Endothelial cell (in vitro differentiated cells): Measurements from ENCODE around the gene FRMD1. TPM values are rescaled to one million over a fixed set of nuclear protein-coding genes. Genes with fewer than 3 reads are reported as not detected.

ENCODE experiments used
- DNase-seq: peaks from one replicate; pipeline ENCODE4 v3.0.0; 2021; ENCODE audit warnings: low spot score
- H3K27ac Mint-ChIP-seq: one replicate; pipeline ENCODE4 v1.8.0; 2021; ENCODE audit warnings: mixed read lengths, inconsistent platforms; ENCODE audit not compliant: unreplicated experiment
- H3K27me3 Mint-ChIP-seq: one replicate; pipeline ENCODE4 v1.8.0; 2021; ENCODE audit warnings: mild to moderate bottlenecking, moderate library complexity, mixed read lengths, inconsistent platforms; ENCODE audit not compliant: unreplicated experiment
- H3K36me3 Mint-ChIP-seq: one replicate; pipeline ENCODE4 v1.8.0; 2021; ENCODE audit warnings: mild to moderate bottlenecking, low read depth, mixed read lengths, inconsistent platforms; ENCODE audit not compliant: unreplicated experiment
- H3K4me1 Mint-ChIP-seq: one replicate; pipeline ENCODE4 v1.8.0; 2021; ENCODE audit warnings: mild to moderate bottlenecking, mixed read lengths, inconsistent platforms; ENCODE audit not compliant: unreplicated experiment
- H3K4me3 Mint-ChIP-seq: one replicate; pipeline ENCODE4 v1.8.0; 2021; ENCODE audit warnings: mild to moderate bottlenecking, mixed read lengths, inconsistent platforms; ENCODE audit not compliant: unreplicated experiment
- H3K9me3 Mint-ChIP-seq: one replicate; pipeline ENCODE4 v1.8.0; 2021; ENCODE audit warnings: mixed read lengths, inconsistent platforms; ENCODE audit not compliant: unreplicated experiment
- total RNA-seq: library from RNA; stranded (reverse); fragmentation: NEBNext Ultra II Directional; extraction: Animal tissue kit (Norgen Biotek cat#: 25700); gene quantifications from one replicate; pipeline ENCODE4 v1.2.1, GENCODE V29; 2021; ENCODE audit not compliant: unreplicated experiment
- TF ChIP-seq, protein P1 (sequence below): fragments of 200-600 bp; sonication (generic); IDR thresholded peaks from one replicate; pipeline ENCODE4 v1.5.0; 2021; ENCODE audit warnings: antibody characterized with exemption; ENCODE audit not compliant: unreplicated experiment

The FRMD1 gene
- total RNA-seq, 1 donor from 2014 or later: 0.05 TPM

- Mint-ChIP-seq H3K36me3 (no peaks in the 10 kb centered on the region), H3K9me3 (no peaks in the 10 kb centered on the region), H3K4me1 (no peaks in the 10 kb centered on the region), H3K27ac (no peak overlapping the region), H3K27me3 (peaks cover 5% of the 10 kb centered on the region), H3K4me3 (no peak overlapping the region)
- no peak for DNase-seq
- TF ChIP-seq, protein P1, sequence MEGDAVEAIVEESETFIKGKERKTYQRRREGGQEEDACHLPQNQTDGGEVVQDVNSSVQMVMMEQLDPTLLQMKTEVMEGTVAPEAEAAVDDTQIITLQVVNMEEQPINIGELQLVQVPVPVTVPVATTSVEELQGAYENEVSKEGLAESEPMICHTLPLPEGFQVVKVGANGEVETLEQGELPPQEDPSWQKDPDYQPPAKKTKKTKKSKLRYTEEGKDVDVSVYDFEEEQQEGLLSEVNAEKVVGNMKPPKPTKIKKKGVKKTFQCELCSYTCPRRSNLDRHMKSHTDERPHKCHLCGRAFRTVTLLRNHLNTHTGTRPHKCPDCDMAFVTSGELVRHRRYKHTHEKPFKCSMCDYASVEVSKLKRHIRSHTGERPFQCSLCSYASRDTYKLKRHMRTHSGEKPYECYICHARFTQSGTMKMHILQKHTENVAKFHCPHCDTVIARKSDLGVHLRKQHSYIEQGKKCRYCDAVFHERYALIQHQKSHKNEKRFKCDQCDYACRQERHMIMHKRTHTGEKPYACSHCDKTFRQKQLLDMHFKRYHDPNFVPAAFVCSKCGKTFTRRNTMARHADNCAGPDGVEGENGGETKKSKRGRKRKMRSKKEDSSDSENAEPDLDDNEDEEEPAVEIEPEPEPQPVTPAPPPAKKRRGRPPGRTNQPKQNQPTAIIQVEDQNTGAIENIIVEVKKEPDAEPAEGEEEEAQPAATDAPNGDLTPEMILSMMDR: no peak
Observed at GRCh38 chr6:168067081-168067759, 11.8 kb downstream of the FRMD1 start.

- TF ChIP-seq, protein P1: no peak
- no peak overlapping the region for H3K27ac Mint-ChIP-seq
Observed at GRCh38 chr6:168064226-168064807, 14.7 kb downstream of the FRMD1 start.

GRCh38 chr6:168063431-168063830 is 15.6 kb downstream of the FRMD1 start:
- no peaks in the 10 kb centered on the region for H3K4me1 Mint-ChIP-seq
- no peak overlapping the region for H3K4me3 Mint-ChIP-seq
- DNase-seq: no peak
- TF ChIP-seq, protein P1: no peak
- H3K27ac Mint-ChIP-seq: no peak overlapping the region
- no peaks in the 10 kb centered on the region for H3K9me3 Mint-ChIP-seq
- no peaks in the 10 kb centered on the region for H3K36me3 Mint-ChIP-seq
- H3K27me3 Mint-ChIP-seq: peaks cover 1% of the 10 kb centered on the region

More at GRCh38 chr6:168064226-168064807, 14.7 kb downstream of the FRMD1 start:
- Mint-ChIP-seq H3K4me1 (no peaks in the 10 kb centered on the region), H3K4me3 (no peak overlapping the region), H3K9me3 (no peaks in the 10 kb centered on the region), H3K27me3 (peaks cover 1% of the 10 kb centered on the region), H3K36me3 (no peaks in the 10 kb centered on the region)
- DNase-seq: no peak

DNA sequence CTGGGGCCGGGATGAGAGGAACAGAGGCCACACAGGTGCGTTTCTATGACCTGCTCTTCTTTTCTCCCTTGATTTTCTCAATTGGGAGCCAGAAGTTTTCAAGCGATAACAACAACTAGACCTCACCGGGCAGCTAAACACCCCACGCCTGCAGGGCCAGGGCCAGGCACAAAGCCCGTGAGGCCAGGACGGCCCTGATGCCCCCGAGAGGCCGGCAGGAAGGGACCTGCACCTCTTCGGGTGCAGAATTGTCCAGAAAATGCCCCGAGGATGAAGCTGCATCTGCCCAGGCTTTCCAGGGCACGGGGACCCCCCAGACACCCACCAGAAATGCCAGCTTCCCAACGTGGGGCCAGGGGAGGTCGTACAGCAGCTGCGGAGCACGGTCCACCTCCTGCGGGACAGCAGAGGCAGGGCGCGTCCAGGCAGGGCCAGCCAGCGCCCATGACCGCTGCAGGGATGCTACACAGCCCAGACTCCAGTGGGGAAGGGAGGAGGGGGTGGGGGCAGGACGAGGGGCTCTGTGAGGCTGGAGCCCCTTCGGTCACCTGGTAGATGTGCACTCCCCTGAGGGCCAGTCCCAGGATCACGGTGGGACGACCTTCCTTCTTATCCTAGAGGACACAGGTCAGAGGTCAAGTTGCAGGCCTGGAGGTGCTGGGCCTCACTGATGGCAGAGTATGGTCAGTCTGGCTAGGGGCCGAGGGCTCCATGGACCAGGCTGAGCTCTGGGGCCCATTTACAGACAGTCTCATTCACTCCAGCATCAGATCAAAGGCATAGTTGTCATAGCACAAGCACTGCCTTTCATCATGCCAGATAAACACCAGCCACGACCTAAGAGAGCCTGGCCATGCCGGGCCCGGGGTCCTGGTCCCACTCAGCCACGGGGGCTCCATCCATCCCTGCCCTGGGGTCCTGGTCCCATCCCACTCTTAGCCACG is 16.4 kb downstream of the FRMD1 start:
- H3K27me3 Mint-ChIP-seq: peaks cover 1% of the 10 kb centered on the region
- no peaks in the 10 kb centered on the region for H3K9me3 Mint-ChIP-seq
- H3K4me3 Mint-ChIP-seq: no peak overlapping the region
- no peaks in the 10 kb centered on the region for H3K4me1 Mint-ChIP-seq
- no peaks in the 10 kb centered on the region for H3K36me3 Mint-ChIP-seq
- no peak overlapping the region for H3K27ac Mint-ChIP-seq
- TF ChIP-seq, protein P1: no peak
- no peak for DNase-seq
